NCI-H2107 (cell line): ENCODE measurements around the gene FAS.

ENCODE experiments used
- DNase-seq: peaks from one replicate; lab custom pipeline; 2025; lab: John Stamatoyannopoulos, UW

The FAS gene

DNA sequence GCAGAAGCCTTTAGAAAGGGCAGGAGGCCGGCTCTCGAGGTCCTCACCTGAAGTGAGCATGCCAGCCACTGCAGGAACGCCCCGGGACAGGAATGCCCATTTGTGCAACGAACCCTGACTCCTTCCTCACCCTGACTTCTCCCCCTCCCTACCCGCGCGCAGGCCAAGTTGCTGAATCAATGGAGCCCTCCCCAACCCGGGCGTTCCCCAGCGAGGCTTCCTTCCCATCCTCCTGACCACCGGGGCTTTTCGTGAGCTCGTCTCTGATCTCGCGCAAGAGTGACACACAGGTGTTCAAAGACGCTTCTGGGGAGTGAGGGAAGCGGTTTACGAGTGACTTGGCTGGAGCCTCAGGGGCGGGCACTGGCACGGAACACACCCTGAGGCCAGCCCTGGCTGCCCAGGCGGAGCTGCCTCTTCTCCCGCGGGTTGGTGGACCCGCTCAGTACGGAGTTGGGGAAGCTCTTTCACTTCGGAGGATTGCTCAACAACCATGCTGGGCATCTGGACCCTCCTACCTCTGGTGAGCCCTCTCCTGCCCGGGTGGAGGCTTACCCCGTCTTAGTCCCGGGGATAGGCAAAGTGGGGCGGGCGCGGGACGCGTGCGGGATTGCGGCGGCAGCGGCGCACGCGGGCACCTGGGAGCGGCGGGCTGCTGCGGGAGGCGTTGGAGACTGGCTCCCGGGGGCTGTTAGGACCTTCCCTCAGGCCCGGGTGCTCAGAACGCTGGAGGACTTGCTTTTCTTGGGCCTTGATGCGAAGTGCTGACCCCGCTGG, at the start of gene FAS:
TSS of gene FAS (plus strand) at position 415 of the 777 bp plus-strand sequence. CDS start at position 494, 79 bp downstream.
- no peak for DNase-seq

DNA sequence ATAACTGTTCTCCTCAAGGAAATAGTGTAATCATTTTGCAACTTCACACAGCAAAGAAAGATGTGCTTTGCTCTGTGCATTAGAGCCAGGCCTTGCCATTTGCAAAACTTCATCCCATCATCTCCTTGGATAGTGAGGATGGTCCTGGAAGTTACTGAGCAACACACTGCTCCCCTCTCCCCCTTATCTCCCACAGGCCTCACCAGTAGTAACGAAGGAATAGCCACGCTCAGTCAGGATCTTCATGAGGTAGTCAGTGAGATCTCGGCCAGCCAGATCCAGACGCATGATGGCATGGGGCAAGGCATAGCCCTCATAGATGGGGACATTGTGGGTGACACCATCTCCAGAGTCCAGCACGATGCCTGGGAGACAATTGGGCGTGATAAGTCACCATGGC, 49.6 kb upstream of the FAS start:
- DNase-seq, result no peak

DNA sequence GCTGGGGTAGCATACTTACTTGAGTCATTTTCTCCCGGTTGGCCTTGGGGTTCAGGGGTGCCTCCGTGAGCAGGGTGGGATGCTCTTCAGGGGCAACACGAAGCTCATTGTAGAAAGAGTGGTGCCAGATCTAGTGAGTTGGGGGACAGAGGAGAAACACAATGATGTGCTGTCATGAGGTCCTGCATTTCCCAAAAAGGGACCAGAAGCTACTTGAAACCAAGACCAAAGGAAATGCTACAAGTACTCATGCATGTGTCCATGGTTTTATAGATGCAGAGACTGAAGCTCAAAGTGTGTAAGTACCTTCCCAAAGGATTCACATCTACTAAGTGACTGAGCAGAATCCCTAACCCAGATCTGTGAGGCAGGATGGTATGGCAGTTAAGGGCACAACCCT, 46.8 kb upstream of the FAS start:
- no peak for DNase-seq

DNA sequence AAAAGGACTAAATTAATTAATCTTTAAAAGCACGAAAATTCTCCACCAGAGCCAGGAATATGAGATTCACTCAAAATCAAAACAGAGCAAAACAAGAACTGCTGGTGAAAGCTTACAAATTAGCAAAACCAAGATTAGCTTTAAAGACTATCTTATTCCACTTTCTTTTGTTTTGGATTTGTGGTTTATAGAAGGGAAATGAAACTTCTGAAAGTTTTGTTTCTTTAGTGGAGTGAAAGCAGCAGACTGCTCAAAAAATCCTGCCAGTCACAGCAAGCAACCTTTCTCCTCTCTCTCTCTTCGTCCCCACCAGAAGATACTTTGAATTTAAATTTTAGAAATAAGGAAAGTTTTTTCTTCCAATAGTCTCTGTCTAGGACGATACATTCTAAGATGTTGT, 45.8 kb upstream of the FAS start:
- no peak for DNase-seq

DNA sequence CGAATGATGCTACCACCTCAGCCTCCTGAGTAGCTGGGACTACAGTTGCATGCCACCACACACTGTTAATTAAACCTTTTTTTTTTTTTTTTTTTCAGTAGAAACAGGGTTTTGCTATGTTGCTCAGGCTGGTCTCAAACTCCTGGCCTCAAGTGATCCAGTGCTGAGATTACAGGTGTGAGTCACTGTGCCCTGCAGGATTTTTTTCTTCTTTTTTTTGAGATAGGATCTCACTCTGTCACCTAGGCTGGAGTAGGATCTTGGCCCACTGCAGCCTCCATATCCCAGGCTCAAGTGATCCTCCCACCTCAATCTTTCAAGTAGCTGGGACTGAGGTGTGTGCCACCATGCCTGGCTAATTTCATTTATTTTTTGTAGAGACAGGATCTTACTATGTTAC, 44.4 kb upstream of the FAS start:
- no peak for DNase-seq

DNA sequence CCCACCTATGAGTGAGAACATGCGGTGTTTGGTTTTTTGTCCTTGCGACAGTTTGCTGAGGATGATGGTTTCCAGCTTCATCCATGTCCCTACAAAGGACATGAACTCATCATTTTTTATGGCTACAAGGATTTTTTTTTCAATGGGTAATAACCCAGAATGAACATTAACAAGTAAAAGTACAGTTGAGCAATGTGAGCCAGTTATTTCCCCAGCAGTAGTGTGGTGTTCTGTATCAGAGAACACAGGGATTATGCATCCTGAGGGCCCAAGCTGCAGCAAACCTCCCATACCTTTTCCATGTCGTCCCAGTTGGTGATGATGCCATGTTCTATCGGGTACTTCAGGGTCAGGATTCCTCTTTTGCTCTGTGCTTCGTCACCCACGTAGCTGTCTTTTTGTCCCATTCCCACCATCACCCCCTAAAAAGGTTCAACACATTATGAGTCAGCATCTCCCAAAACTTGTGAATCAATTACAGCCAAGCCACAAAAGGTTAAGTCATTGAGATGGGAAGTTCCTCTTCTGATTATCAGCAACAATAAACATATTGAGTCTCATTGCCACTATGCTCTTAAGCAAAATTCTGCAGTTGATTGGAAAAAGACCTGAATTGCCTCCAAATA, 43.5 kb upstream of the FAS start:
- no peak for DNase-seq

DNA sequence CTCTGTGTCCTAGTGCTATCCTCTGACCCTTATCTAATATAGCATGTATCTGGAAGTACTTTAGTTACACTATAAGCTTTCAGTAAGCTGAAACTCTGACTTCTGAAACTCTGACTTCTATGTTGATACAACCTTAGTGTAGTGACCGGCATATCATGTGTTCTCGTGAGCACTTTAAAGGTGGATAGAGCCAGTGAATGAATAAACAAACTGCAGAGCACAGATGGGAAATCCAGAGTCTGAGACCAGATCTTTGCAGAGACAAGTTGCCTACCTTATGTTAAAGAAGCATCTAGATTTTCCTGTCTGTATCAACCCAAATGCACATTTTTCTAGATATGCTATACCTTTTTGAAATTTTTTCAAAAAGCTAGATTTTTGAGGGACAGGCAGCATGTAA, 41.5 kb upstream of the FAS start:
- no peak for DNase-seq

DNA sequence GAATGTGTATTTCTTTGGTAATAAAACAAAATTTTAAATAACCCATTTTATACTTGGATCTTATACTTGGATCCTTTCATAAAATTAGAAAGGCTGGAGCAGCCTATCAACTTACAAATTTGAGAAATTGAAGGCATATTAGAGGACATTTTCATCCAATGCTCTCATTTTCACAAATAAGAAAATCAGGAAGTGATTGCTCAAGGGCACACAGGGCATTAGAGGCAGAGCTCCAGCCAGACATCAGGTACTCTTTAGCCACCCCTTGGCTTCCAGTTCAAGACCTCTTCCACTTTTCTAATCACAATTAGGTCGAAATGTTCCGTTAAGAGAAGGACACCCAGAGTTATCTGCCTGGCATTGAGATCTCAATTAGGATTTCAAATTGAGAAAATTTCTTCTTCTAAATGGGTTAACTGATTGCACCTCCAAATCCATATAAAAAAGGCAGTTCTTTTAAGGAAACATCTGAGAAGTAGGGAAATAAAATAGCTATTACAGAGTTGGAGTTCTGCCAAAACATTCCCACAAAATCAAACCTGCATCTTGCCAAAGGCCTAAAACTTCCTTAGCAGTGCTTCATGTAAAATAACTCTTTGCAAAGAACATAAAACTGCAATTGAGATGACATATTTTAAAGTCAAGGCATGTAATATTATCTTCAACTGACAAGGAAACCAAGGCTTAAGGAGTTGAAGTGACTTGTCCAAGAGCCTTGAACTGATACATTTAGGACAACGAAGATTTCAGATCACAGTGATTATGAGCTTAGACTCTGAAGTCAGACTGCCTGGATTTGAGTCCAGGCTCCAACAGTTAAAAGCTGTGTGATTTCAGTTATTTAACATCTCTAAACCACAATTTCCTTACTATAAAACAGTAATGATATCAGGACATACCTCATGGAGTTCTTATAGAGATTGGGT, 40.4 kb upstream of the FAS start:
- no peak for DNase-seq

DNA sequence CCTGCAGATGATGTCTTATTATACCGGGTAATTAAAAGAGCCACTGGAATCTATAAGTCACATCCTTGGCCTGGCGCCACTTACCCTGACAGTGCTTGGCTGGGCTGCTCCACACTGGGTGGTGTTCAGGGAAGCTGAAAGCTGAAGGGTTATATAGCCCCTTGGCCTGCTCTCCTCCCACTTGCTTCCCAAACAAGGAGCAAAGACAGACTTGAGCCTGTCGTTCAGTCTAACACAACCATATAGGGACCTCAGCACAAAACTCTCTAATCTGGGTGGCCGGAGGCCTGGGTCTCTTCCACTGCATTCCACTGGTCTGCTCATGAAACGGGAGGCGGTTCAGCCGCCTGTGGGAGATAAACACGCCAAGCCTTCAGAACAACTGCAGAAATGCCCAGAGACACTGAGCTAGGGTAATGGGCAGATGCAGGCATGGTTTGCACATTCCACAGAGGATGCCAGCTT, 37.9 kb upstream of the FAS start, which contains the start of gene ACTA2:
TSS of gene ACTA2 (minus strand) at position 127 of the 465 bp plus-strand sequence. CDS start 3,843 bp downstream, outside the sequence.
- no peak for DNase-seq

DNA sequence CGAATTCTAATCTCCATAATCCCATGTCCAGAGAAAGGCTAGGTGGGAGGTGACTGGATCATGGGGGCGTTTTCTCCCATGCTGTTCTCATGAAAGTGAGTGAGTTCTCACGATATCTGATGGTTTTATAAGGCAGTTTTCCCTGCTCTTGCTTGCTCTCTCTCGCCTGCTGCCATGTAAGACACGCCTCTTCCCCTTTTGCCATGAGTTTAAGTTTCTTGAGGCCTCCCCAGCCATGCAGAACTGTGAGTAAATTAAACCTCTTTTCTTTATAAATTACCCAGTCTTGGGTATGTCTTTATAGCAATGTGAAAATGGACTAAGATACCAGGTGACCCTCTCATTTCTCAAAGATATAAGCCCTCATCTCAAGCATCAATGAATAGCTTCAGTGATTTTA, 36.9 kb upstream of the FAS start:
- no peak for DNase-seq

DNA sequence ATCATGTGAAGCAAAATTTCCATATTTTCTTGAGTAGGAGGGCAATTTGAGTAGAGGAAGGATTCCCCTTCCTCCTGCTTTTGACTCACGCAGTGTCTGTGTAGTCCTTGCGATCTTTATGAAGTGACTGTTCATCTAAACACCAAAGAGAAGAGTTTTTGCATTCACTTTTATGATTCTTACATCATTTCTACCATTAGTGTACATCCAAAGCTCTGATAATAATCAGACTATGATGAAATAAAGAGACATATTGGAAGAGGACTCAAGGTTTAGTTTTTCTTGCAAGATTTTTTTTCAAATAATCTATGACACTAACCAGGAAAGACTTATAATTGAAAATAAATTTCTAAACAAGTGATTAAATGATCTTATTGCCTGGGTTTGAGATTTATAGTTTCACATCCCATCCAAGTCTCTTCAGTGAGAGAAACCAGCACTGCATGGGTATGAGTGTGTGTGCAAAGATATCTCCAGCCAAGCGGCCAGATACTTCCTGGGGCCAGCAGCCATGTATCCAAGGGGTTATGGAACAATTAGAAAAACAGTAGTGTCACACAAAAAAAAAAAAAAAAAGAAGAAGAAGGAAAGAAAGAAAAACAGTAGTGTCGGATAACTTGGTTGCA, 36.0 kb upstream of the FAS start:
- DNase-seq, result no peak

DNA sequence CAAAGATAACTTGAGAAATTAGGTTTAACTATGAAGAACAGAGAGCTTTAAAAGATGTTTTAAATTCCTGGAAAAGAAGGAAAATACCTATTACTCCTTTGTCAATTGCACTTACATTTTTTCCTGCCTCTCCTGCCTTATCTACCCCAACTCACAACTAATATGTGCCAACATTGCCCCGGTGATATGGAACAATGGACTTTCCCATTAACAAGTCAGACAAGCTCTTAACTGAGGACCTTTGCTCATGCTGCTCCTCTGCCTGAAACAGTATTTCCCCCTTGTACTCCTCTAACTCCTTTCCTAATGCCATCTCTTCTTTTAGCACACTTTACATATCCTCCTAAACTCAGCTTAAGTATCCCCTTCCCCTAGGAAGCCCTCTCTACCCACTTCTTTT, 33.2 kb upstream of the FAS start:
- DNase-seq, result no peak

DNA sequence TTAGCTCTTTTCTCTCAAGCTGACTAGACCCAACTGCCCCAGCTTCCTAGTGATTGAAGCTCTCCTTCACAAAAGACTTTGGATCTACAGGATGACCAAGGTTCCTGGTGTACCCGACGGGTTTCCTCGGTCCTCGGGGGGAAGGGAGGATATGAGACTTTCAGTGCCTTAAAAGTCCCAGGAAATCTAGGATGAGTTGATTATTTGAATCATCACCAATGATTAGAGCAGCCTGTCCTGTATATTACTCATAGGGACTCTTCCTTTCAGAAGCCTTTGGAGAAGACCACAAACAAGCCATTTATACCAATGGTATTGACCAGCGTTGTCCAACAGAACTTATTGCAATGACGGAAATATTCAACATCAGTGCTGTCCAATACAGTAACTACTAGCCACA, 31.9 kb upstream of the FAS start:
- no peak for DNase-seq

DNA sequence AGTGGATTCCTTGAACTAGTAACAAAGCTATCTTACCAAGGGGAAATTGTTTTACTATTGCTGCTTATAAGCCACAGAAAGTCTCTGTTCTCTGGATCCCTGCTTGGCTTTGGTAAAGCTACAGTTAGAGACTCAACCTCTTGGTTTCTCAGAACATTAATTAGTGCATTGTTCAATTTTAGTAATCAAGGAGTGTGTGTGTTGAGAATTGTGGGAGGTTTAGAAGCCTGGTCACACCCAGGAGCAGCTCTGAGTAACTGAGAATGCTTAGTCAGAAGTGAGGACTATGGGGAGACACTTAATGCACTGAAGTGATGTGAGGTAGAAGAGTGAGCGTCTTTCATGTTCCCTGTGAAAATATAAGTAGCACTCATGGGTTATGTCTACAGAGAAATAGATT, 29.8 kb upstream of the FAS start:
- DNase-seq, result no peak

DNA sequence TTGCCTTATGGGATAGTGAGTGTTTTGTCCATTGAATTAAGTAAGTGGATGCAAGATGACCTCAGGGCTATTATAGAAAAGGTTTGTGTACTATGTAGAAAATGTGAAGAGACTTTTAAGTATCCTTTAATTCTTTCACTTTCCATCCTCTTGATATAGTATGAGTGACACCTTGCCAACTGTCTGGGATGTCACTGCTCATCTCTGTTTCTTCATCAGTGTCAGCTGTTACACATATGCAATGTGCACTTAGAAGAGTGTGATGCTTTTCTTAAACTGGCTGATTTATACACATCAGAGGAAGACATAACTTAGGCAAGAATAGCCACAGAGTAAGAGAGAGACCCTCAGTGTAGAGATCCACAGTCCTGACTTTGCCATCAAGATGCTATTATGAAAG, 29.3 kb upstream of the FAS start:
- no peak for DNase-seq

DNA sequence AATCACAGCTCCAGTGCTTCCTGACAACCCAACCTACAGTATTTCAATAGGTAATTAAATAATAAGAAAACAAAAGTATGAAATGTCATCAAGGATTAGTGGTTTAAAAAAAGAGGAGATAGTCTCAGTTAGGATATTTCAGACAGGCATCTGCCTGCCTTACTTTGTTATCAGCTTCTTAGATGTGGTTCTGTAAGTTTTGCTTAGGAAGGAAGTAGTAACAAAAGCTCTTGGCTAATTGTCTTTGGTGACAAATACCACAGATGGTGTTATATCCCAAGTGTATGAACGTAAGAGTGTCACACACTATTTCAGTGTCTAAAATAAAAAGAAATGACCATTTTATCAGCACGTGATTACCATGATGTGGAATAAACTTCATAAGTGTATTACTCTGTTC, 28.3 kb upstream of the FAS start:
- DNase-seq, result no peak

DNA sequence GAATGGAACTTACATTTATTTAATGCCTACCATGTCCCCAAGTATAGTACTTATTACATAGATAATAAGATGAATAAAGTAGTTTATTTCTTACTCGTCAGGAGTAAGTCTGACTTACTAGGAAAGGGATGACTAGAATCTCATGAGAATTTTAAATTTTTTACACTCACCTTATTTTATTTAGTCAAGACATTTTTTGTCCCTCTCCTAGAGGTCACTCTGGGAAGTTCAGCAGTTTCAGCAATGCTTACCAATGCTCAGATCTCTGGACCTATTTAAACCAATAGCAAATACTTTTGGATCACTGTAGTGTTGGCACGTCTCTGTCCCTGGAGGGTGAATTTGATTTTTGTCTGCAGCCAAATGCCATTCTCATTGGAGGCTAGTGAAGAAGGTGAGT, 27.3 kb upstream of the FAS start:
- DNase-seq, result no peak

DNA sequence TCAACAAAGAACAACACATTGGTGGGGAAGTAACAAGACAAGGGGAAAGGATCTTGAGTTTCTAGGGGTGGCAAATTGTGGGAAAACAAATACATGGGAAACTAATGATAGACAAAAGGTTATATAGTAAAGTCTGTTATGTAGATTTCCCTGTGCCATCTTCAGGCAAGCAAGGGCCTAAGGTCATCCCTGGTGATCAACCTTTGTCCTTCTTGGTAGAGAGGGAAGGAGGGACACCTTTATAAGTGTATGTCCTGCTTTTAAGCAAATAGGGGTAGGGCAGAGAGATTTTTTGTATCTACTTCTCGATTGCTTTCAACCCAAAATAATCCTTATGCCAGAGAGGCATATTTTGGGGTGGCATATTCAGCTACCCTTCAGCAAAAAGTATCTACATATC, 26.2 kb upstream of the FAS start:
- no peak for DNase-seq

DNA sequence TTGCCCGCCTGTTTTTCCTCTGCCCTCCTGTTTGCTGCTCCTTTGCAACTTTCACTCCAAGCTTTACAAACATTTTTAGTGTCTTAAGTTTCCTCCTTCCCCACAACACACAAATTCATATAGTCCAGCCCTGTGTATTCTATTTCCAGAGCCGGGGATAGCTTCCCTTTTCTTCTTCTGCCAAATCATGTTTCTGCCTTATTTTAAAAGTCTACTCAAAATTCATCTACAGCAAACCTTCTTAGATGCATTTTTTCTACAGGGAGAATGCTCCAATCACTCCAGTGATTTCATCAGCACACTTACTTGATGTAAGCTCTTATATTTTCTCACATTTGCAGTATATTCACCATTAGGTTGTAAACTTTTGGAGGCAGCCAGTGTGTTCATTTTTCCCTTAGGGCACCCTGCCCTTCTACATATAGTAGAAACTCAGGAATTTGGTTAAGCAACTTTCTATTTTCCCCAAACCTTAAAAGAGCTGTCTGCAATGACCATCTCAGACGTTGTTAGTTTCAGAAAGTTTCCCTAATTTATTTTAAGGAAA, 25.7 kb upstream of the FAS start:
- no peak for DNase-seq

DNA sequence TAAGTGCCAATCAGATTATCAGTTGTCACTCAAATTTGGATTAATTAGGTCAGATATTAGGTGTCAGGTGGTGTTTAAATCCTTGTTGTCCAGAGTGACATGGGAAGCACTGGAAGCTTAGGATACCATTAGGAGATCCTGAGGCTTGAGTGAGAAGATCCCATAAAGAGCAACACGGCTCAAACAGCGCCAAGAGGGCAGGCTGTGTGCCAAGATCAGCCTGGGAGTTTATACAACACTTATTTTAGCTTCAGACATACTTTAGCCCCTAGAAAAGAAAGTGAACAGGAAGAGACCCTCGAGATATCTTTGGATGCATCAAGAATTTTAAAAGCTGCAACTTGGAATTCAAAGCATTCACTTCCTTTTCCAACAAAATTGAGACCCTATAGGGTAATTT, 23.8 kb upstream of the FAS start:
- DNase-seq, result no peak

DNA sequence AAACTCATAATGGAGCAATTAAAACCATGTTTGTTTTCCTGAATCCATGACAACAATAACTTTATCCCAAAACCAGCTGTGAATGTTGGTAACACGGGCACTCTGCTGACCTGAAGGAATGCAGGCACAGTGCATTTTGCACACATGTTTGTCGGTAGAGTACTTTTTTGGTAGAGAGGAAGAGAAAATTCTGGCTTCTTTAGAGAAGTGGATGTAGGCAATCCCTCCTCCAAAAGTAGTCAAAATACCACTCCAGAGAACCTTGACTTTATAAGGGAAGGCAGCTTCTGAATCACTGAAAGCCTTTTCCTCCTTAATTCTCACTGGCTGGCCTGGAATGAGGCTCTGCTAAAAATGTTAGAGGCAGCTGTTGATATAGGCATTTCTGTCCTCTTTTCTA, 22.2 kb upstream of the FAS start:
- DNase-seq, result no peak
